Mucosa of stomach (tissue), 1 donor: ENCODE results near the gene STIP1.

Experiments used
- H3K27me3 ChIP-seq: one replicate; pipeline ENCODE4 v1.7.0; 2013; ENCODE audit warnings: mild to moderate bottlenecking, low read length; ENCODE audit not compliant: control insufficient read depth, insufficient read depth
- H3K36me3 ChIP-seq: one replicate; pipeline ENCODE4 v1.7.0; 2013; ENCODE audit warnings: low read length; ENCODE audit not compliant: control insufficient read depth, insufficient read depth
- H3K4me1 ChIP-seq: one replicate; pipeline ENCODE4 v1.7.0; 2013; ENCODE audit warnings: mild to moderate bottlenecking, low read length; ENCODE audit not compliant: control insufficient read depth, insufficient read depth
- H3K4me3 ChIP-seq: one replicate; pipeline ENCODE4 v1.7.0; 2013; ENCODE audit warnings: low read length
- H3K9ac ChIP-seq: one replicate; pipeline ENCODE4 v1.7.0; 2013; ENCODE audit warnings: mild to moderate bottlenecking, low read length, moderate library complexity
- H3K9me3 ChIP-seq: one replicate; pipeline ENCODE4 v1.7.0; 2013; ENCODE audit warnings: mild to moderate bottlenecking, low read length, moderate library complexity; ENCODE audit not compliant: control insufficient read depth
- donor health status: Pancreatic carcinoma.

STIP1 gene

DNA sequence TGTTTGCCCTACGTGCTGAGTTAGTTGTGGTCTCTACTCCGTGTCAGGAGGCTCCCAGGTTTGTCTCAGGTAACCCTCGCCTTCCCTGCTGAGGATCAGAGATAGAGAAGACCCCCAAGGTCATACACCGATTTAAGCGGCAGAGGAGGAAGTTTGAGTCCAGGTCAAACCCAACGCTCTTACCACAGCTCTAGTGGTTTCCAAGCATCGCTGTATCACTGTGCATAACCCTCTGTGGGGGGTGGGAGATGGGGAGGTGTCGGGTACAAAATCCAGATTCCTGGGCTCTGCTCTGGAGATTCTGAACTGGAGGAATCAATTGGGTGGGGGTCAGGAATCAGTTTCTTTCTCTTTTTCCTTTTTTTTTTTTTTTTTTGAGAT is 45.0 kb downstream of the STIP1 start:
- Histone ChIP-seq H3K4me3 (peak overlapping the region; percentile 51), H3K9ac (peak overlapping the region; percentile 86), H3K4me1 (peaks cover 59% of the 10 kb centered on the region), H3K36me3 (no peaks in the 10 kb centered on the region), H3K27me3 (no peaks in the 10 kb centered on the region), H3K9me3 (no peaks in the 10 kb centered on the region)

DNA sequence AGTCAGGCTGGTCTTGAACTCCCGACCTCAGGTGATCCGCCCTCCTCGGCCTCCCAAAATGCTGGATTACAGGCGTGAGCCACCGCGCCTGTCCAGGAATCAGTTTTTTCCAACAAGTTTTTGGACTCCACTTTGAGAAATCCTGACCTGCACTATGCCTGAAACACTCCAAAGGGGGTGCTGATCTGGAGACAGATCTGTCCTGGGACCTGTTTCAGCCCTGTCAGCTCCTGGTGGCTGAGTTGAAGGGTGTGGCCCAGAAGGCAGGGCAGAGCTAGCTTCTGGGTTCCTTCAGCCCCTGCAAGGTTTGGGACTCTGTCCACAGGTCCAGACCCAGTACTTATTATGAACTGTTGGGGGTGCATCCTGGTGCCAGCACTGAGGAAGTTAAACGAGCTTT is 45.6 kb downstream of the STIP1 start:
- Histone ChIP-seq H3K27me3 (no peaks in the 10 kb centered on the region), H3K9ac (no peak overlapping the region), H3K4me3 (peak overlapping the region; percentile 25), H3K9me3 (no peaks in the 10 kb centered on the region), H3K4me1 (peaks cover 59% of the 10 kb centered on the region), H3K36me3 (no peaks in the 10 kb centered on the region)

DNA sequence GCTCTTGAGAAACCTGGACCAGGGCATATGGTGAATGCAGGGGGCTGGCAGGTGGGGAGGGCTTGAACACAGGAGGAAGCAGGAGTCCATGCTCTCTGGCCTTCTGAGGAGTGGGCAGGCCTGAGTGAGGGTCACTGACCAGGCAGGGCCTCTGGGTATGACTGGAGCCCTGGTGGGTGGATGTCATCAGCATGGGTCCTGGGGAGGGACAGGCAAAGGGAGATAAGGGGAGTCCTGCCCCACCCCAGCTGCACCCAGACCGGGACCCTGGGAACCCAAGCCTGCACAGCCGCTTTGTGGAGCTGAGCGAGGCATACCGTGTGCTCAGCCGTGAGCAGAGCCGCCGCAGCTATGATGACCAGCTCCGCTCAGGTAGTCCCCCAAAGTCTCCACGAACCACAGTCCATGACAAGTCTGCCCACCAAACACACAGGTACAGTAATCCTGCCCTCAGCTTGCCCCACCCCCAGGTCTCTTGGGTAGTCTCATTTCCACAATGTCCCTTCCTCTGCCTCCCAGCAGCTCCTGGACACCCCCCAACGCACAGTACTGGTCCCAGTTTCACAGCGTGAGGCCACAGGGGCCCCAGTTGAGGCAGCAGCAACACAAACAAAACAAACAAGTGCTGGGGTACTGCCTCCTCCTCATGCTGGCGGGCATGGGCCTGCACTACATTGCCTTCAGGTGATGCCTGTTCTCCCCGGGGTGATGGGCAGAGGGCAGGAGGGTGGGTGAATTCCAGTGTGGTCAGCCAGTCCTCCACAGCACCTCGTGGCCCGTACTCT is 46.4 kb downstream of the STIP1 start:
- H3K9ac ChIP-seq, result no peak overlapping the region
- H3K27me3 ChIP-seq, result no peaks in the 10 kb centered on the region
- no peaks in the 10 kb centered on the region for H3K9me3 ChIP-seq
- H3K4me1 ChIP-seq, result peaks cover 56% of the 10 kb centered on the region
- no peaks in the 10 kb centered on the region for H3K36me3 ChIP-seq
- no peak overlapping the region for H3K4me3 ChIP-seq

DNA sequence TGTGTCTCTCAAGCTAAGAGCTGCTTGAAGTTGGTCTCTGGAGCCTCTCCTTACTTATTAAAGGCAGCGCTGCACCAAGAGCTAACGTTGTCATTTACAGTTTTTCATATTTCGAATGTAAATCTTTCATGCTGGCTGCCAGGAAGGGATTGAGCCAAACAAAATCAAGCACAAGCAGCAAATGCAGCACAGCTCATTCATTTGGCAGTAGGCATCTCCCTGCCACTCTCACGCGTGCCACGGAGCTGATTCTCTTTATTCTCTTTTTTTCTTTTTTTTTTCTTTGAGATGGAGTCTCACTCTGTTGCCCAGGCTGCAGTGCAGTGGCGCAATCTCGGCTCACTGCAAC is 47.0 kb downstream of the STIP1 start:
- Histone ChIP-seq H3K4me3 (no peak overlapping the region), H3K4me1 (peaks cover 58% of the 10 kb centered on the region), H3K9ac (no peak overlapping the region), H3K27me3 (no peaks in the 10 kb centered on the region), H3K36me3 (no peaks in the 10 kb centered on the region), H3K9me3 (no peaks in the 10 kb centered on the region)

DNA sequence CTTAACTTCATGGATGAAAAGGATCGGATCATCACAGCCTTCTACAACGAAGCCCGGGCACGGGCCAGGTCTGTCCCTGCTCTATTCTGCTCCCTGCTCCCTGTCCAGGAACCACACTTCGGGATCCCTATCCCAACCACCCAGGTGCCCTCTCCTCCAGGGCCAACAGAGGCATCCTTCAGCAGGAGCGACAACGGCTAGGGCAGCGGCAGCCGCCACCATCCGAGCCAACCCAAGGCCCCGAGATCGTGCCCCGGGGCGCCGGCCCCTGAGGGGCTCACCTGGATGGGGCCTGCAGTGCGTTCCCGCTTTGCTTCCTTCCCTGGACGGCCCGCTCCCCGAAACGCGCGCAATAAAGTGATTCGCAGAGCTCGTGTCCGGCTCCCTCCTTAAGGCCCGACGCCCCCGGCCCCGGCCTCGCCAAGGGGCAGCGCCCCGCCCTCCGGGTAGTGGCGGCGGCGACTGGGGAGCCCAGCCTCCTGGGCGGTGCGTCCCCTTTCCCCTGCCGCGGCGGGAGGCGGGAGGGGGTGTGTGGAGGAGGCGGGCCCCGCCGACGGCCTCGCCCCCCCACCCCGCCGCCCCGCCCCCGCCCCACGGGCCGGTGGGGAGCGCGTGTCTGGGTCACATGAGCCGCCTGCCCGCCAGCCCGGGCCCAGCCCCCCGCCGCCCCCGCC is 48.1 kb downstream of the STIP1 start, which contains the start of gene VEGFB:
Gene VEGFB (plus strand): TSS at position 672 of the 674 bp plus-strand sequence. CDS start 250 bp downstream, outside the sequence.
- peak within 1 kb of the TSS; percentile 55 for H3K4me3 ChIP-seq
- H3K9ac ChIP-seq, result peak within 1 kb of the TSS; percentile 62
- no peaks in the 10 kb centered on the region for H3K27me3 ChIP-seq
- H3K36me3 ChIP-seq, result no peaks in the 10 kb centered on the region
- peaks cover 68% of the 10 kb centered on the region for H3K4me1 ChIP-seq
- H3K9me3 ChIP-seq, result no peaks in the 10 kb centered on the region

DNA sequence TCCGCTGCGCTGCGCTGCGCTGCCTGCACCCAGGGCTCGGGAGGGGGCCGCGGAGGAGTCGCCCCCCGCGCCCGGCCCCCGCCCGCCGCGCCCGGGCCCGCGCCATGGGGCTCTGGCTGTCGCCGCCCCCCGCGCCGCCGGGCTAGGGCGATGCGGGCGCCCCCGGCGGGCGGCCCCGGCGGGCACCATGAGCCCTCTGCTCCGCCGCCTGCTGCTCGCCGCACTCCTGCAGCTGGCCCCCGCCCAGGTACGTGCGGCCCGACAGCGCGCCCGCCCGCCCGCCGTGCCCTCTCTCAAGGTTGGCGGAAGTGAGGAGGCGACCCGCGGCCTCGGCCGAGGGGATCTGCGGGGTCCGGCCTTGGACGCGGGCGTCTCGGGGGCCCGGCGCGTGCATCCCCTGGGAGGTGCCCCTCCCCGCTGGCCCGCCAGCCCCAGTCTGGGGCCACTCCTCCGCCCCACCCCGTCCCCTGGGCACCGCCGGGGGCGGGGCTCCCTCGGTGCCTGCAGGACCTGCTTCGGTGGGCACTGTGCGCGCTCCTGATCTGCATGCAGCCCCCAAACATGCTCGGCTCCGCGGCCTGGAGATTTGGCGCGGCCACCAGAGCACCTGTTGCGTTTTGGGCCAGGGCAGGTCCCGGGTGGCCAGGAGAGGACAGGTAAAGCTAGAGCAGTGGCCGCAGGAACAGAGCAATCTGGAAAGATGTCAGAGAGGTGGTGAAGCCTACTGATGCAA is 48.8 kb downstream of the STIP1 start:
- H3K4me1 ChIP-seq, result peaks cover 68% of the 10 kb centered on the region
- peak overlapping the region; percentile 41 for H3K9ac ChIP-seq
- peak overlapping the region; percentile 55 for H3K4me3 ChIP-seq
- H3K9me3 ChIP-seq, result no peaks in the 10 kb centered on the region
- H3K36me3 ChIP-seq, result no peaks in the 10 kb centered on the region
- H3K27me3 ChIP-seq, result no peaks in the 10 kb centered on the region

DNA sequence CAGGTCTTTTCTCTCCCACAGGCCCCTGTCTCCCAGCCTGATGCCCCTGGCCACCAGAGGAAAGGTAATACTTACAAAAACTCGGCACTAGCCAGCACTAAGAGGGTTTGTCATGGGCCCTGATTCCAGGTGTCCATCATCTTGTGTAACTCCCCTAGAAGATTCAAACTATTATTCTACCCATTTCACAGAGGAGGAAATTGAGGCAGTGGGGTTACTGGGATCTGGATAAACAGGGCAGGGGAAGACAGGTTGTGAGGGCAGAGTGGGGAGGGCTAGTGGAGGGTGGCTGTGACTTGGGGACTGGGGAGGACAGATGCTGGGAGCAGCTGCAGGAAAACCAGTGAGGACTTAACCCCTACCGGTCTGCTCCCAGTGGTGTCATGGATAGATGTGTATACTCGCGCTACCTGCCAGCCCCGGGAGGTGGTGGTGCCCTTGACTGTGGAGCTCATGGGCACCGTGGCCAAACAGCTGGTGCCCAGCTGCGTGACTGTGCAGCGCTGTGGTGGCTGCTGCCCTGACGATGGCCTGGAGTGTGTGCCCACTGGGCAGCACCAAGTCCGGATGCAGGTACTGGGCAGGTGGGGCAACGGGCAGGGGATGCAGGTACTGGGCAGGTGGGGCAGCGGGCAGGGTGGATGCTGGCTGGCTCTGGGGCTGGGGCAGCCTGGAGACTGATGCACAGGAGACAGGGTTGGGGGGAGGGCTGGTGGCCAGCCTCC is 49.6 kb downstream of the STIP1 start:
- Histone ChIP-seq H3K27me3 (no peaks in the 10 kb centered on the region), H3K9ac (peak overlapping the region; percentile 41), H3K4me3 (peak overlapping the region; percentile 55), H3K4me1 (peaks cover 74% of the 10 kb centered on the region), H3K9me3 (no peaks in the 10 kb centered on the region), H3K36me3 (no peaks in the 10 kb centered on the region)

DNA sequence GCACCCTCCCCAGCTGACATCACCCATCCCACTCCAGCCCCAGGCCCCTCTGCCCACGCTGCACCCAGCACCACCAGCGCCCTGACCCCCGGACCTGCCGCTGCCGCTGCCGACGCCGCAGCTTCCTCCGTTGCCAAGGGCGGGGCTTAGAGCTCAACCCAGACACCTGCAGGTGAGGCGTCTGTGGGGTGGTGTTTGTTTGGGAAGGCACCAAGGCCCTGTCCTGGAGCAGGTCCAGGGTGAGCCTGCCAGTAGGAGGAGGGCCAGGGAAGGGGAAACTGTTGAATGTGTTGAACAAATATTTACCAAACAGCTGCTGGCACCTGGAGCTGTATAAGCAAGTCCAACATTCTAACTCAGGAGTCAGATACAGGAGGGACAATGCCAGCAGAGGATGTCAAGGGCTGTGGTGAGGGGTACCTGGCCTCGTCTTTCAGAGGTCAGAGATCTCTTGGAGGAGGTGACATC is 51.5 kb downstream of the STIP1 start:
- Histone ChIP-seq H3K9me3 (no peaks in the 10 kb centered on the region), H3K4me3 (no peak overlapping the region), H3K9ac (peak overlapping the region; percentile 45), H3K27me3 (no peaks in the 10 kb centered on the region), H3K4me1 (peaks cover 69% of the 10 kb centered on the region), H3K36me3 (no peaks in the 10 kb centered on the region)

DNA sequence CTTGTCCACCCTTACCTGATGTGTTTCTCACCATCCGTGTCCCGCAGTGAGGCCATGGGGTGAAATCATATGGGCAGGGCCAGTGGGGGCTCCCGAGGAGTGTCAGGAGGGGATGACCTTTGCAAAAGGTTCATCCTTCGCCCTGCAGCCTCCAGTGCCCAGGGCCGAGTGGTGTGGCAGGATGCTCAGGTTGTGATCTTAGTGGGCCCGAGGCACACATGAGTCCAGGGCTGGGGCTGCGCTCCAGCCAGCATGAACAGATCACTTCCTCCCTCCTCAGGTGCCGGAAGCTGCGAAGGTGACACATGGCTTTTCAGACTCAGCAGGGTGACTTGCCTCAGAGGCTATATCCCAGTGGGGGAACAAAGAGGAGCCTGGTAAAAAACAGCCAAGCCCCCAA is 52.1 kb downstream of the STIP1 start:
- H3K27me3 ChIP-seq, result no peaks in the 10 kb centered on the region
- H3K4me1 ChIP-seq, result peaks cover 71% of the 10 kb centered on the region
- no peak overlapping the region for H3K4me3 ChIP-seq

DNA sequence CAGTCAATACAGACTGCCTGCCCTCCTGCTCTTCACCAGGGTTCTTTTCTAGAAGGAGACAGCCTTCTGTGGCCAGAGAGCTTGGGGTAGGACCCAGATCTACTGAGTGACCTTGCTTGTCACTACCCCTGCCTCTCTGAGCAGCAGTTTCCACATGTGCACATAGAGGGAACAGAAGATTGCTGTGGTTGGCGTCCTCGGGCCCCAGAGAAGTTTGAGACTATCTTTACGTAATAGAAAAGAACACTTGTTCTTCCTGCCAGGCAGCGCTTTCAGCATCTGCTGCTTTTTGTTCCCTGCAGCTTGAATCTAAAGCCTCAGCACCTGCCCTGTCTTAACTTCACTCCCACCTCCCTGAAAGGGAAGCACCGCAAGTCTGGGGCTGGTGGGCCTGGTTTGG is 53.0 kb downstream of the STIP1 start:
- Histone ChIP-seq H3K4me3 (no peak overlapping the region), H3K27me3 (no peaks in the 10 kb centered on the region), H3K36me3 (no peaks in the 10 kb centered on the region), H3K9ac (no peak overlapping the region), H3K4me1 (peaks cover 64% of the 10 kb centered on the region), H3K9me3 (no peaks in the 10 kb centered on the region)

More for the DNA sequence above, 52.1 kb downstream of the STIP1 start:
- peak overlapping the region; percentile 45 for H3K9ac ChIP-seq
- H3K36me3 ChIP-seq, result no peaks in the 10 kb centered on the region
- H3K9me3 ChIP-seq, result no peaks in the 10 kb centered on the region

DNA sequence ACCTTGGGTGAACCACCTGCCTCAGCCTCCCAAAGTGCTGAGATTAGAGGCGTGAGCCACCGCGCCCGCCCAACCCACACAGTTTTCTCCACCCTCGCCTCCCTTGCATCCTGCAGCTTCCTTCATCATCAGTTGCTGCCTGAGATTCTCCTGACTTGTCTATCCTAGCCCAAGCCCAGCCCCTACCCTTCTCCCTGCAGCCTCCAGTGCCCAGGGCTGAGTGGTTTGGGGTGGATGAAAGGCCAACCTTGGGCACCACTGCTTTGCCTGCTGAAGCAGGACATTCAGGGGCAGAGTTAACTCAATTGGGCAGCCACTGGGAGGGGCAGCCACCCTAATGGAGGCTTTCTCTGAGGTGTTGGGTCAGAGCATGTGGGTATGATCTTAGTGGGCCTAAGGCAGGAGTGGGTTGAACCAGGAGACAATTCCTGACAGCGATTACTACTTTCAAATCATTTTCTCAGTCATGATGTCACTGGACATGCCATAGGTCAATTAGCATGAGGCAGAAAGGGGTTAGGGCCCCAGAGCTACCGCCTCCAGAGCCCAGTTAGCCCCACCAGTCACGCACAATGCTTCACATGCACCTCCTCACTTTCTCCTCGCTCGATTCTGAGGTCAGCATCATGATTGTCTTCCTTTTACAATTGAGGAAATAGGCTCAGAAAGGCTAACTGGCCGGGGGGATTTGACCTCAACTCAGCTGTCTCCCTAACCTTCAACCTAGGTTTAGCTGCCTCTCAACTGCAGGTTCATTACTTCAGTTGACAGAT is 53.9 kb downstream of the STIP1 start:
- Histone ChIP-seq H3K36me3 (no peaks in the 10 kb centered on the region), H3K4me3 (peak overlapping the region; percentile 90), H3K27me3 (no peaks in the 10 kb centered on the region), H3K9ac (peak overlapping the region; percentile 95), H3K4me1 (peaks cover 64% of the 10 kb centered on the region), H3K9me3 (no peaks in the 10 kb centered on the region)
